Hematopoietic multipotent progenitor cell (in vitro differentiated cells): ENCODE results near the gene SYNGR1. TPM values are rescaled to one million over a fixed set of nuclear protein-coding genes. Genes with fewer than 3 reads are reported as not detected.

Experiments used
- DNase-seq, 3 donors: peaks; one replicate each; pipeline ENCODE4 v3.0.0-alpha.2; 2011 to 2015; ENCODE audit warnings: low read depth in 2 of 3, low spot score in 2 of 3
- small RNA-seq: library from RNA; depleted of rRNA; stranded (forward); fragments of <200 nt; gene quantifications from one replicate; pipeline ENCODE3, GENCODE V24; 2012
- total RNA-seq: library from RNA; depleted of rRNA; stranded (reverse); fragments of >200 nt; gene quantifications from one replicate; pipeline ENCODE4 v1.2.3, GENCODE V29; 2012

SYNGR1 gene
- total RNA-seq, 1 donor = 92.9 TPM

DNA sequence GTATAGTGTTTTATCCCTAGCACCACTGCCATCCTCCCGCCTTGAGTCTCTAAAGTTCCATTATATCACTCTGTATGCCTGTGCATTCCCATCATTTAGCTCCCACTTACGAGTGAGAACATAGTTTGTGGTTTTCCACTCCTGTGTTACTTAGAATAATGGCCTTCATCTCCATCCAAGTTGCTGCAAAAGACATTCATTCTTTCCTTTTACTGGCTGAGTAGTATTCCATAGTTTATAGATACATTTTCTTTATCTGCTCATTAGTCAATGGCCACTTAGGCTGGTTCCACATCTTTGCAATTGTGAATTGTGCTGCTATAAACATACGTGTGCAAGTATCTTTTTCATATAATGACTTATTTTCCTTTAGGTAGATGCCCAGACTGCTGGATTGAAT is 74.2 kb downstream of the SYNGR1 start:
- DNase-seq = no peak

- DNase-seq = no peak
These were observed 76.7 kb downstream of the SYNGR1 start for GRCh38 chr22:39426380-39427043.

- DNase-seq = no peak
These were observed 78.2 kb downstream of the SYNGR1 start for GRCh38 chr22:39427751-39428596.

DNA sequence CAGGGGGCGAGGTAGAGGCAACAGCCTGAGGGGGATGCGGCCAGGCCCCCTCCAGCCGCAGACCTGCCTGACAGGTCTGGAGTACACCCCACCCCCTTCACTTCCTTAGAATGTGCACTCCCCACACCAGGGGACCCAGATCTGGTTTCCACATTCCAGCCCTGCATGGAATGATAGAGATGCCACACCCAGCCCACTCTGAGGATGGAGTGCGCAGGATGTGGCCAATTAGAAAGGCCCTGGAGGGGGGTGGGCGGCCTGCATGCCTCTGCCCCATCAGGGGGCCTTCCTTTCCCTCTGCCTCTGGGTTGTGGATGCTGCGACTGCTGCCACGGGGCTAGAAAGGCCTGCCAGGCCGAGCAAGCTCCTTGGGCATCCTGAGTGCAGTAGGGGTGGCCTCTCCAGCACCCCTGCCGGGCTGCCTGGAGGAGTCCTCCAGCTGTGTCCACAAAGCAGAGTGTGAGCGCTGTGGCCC is 78.8 kb downstream of the SYNGR1 start:
- DNase-seq = no peak

- DNase-seq = no peak
These were observed 79.4 kb downstream of the SYNGR1 start for GRCh38 chr22:39429186-39429585.

DNA sequence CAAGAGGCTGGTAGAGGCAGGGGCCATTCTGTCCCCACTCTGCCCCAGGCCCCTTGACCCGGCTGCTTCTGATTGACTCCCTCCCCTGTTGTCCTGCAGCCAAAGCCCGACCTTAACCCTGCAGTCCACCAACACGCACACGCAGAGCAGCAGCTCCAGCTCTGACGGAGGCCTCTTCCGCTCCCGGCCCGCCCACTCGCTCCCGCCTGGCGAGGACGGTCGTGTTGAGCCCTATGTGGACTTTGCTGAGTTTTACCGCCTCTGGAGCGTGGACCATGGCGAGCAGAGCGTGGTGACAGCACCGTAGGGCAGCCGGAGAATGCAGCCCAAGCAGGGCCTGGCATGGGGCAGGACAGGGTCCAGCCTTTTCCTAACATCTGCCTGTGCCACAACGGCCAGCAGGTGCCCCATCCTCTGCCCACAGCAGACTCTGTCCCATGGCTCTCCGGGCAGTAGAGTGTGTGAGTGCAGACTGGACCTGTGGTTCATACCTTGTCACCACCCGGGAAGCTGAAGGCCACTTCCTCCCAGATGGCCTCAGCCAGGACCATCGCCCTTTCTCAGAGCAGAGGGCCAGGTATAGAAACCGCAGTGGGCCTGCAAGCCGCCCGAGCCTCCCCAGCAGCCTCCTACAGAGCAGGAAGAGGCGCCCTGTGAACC is 80.3 kb downstream of the SYNGR1 start:
- DNase-seq = no peak

DNA sequence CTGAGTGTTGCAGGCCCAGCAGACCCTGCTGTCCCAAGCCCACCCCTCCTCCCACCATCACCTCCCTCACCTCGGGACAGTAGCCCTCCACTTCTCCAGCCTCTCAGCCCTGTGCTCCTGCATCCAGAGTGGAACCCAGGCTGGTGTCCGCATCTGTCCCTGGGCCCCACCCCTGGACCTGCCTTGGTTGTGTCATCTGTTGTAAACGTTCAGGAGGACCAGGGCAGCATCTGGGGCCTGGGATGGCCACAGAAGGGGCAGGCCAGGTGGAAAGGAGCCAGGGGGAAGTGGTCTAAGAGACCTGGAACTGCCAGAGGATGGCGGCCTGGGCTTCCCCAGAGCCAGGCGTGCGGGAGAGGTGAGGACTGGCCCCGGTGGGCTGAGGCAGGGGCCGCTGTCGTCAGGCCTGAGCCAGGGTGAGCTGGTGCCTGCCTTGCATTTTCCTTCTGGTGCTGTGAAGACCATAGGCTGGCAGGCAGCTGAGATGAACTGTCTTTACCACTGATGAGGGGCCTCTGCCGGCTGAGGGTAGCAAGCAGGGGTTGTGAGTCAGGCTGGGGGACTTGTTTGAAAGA is 80.9 kb downstream of the SYNGR1 start:
- DNase-seq = no peak

GRCh38 chr22:39431216-39431801 is 81.5 kb downstream of the SYNGR1 start:
- DNase-seq = no peak

- DNase-seq = no peak
These were observed 82.0 kb downstream of the SYNGR1 start for GRCh38 chr22:39431821-39432251.

DNA sequence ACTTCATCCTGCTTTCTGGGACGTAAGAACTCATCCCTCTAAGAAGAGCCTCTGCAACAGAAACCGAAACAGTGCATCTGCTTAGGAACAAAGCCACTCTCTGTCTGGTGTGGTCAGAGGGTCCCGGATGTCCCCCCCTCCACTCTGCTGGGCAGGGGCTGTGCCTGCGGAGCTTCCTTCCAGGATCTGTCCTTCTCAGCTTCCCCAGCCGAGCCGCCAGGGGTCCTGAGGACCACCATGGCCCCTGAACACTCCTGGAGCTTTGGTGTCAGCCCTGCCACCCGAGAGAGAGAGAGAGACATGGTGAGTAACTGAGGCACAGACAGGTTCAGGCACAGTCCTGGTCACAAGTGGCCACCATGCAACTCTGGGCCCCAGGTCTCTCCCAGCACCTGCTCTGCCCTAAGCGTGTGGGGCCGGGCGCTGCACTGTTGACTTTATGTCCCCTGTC is 82.6 kb downstream of the SYNGR1 start:
- DNase-seq = no peak

DNA sequence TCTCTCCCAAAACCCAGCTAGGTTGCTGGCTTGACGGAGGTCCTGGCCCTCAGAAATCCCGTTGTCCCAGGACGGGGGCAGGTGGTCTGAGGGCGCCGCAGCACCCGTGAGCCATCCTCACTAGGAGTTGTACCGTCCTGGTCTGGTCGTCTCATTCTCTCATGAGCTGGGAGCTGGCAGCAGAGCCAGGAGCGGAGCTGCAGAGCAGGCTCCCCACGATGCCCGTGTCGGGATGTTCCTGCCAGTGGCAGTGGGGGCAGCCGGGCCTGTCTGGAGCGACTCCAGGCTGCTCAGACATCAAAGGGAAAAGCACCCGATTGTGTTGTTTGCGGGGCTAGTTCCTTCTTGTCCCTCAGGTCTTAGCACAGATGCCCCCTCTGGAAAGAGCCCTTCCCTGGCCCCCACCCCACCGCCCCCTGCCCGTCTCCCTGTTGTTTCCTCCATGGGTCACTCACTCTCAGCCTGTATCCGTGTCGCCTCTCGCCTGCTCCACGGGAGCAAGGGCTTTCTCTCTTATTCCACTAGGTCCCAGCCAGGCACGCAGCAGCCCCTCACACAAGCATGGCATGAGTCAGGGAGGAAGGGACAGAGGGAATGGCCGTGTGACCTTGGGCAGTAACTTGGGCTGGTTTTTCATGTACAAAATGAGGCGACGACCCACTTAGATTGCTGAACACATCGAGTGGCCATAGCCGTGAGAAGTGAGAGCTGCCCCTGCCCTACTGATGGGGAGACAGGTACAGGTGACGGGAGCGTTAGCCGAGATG is 83.9 kb downstream of the SYNGR1 start:
- no peak for DNase-seq

DNA sequence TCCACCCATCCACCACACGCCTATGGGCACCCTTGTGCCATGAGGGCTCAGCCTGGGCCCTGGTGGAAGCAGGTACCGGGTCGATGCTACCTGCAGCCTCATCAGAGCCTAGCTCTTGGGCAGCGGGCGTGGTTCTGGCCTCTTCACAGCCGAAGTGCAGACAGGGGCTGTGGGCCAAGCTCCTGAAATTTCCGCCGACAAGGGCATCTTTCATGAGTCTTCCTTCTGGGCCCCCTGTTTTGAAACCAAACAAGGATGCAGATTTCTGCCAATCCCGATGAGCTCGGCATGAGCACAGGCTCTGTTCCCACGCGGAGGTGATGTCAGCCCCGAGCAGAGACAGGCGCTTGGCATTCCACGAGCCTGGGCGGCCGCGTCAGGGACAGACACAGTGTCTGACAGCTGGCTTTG is 84.5 kb downstream of the SYNGR1 start:
- no peak for DNase-seq

DNA sequence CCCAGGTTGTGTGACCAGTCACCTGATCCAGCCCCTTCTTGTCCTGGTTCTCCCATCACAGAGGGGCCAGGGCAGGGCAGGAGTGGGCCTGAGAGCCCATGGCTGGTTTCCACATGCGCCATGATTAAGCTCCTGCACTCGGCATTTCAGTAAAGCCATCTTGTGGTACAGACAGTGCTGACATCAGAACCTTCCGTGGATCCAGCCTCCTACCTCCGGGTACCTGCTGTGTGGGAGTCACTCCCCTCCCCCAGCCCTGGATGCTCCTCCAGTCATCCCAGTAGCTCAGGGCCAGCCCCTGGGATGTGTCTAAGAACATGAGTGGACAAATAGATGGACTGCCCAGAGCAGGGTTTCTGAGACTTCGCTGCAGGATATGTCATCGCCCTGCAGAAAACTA is 84.9 kb downstream of the SYNGR1 start:
- DNase-seq = no peak

Small RNAs within 50 kb of the gene (small RNA-seq; reads per million reads assigned to genes)
- gene SNORD43 (not detected), gene SNORD83A (22,508 reads per million, percentile 100 among the genes with 10 or more reads in this experiment), gene SNORD83B (not detected)

Other genes starting within 250 kb of the SYNGR1 start
- 10.0 TPM for gene CBX7, start 197.3 kb upstream of the SYNGR1 start, total RNA-seq
- 0.27 TPM for gene PDGFB, start 105.0 kb upstream of the SYNGR1 start, total RNA-seq
- 10,531 TPM for gene RPL3, start 30.4 kb upstream of the SYNGR1 start, total RNA-seq
- 29.6 TPM for gene TAB1, start 49.8 kb downstream of the SYNGR1 start, total RNA-seq
- 1.1 TPM for gene MGAT3, start 107.0 kb downstream of the SYNGR1 start, total RNA-seq
- 19.7 TPM for gene MIEF1, start 152.3 kb downstream of the SYNGR1 start, total RNA-seq
- 167 TPM for gene ATF4, start 170.6 kb downstream of the SYNGR1 start, total RNA-seq
- 40.1 TPM for gene RPS19BP1, start 182.8 kb downstream of the SYNGR1 start, total RNA-seq
- gene CACNA1I, start 220.8 kb downstream of the SYNGR1 start, total RNA-seq = under 0.01 TPM